H1 (cell line): ENCODE results near the gene LTBP3. TPM values are rescaled to one million over a fixed set of nuclear protein-coding genes. Genes with fewer than 3 reads are reported as not detected.
A peak's percentile ranks its signal among the peaks of the same experiment; 100 is the strongest.

Experiments
- ATF3 ChIP-seq: IDR thresholded peaks from 2 replicates; pipeline ENCODE4 v1.6.1; 2011; ENCODE audit warnings: low read depth, mild to moderate bottlenecking, low read length; ENCODE audit not compliant: insufficient read depth
- CHD2 ChIP-seq: IDR thresholded peaks from 2 replicates; pipeline ENCODE4 v1.6.1; 2012; ENCODE audit warnings: low read length, improper control_type of control experiment
- CHD7 ChIP-seq: fragments of 300-600 bp; sonication (generic); IDR thresholded peaks from 2 replicates; pipeline ENCODE4 v1.7.1; 2012; ENCODE audit warnings: low read length, moderate library complexity, mild to moderate bottlenecking, inconsistent platforms; ENCODE audit not compliant: insufficient replicate concordance
- EZH2 ChIP-seq: fragments of 200-600 bp; sonication (generic); IDR thresholded peaks from 2 replicates; pipeline ENCODE4 v1.7.1; 2012; ENCODE audit warnings: low read depth, mild to moderate bottlenecking, moderate library complexity, low read length, inconsistent platforms; ENCODE audit not compliant: severe bottlenecking
- FOSL1 ChIP-seq: IDR thresholded peaks from 2 replicates; pipeline ENCODE4 v1.6.1; 2011; ENCODE audit warnings: mild to moderate bottlenecking, low read depth, low read length, moderate library complexity; ENCODE audit not compliant: insufficient read depth
- JUN ChIP-seq: IDR thresholded peaks from 2 replicates; pipeline ENCODE4 v1.6.1; 2011; ENCODE audit warnings: low read depth, mild to moderate bottlenecking, improper control_type of control experiment, low read length
- KDM4A ChIP-seq: IDR thresholded peaks from one replicate; pipeline ENCODE4 v1.7.1; 2012; ENCODE audit warnings: low read depth, mild to moderate bottlenecking, moderate library complexity, low read length, inconsistent platforms; ENCODE audit not compliant: severe bottlenecking
- RNF2 ChIP-seq: fragments of 200-900, 300-1000 bp; sonication (generic); IDR thresholded peaks from 2 replicates; pipeline ENCODE4 v1.7.1; 2016; ENCODE audit warnings: borderline replicate concordance, low read depth, mild to moderate bottlenecking, antibody characterized with exemption, low read length; ENCODE audit not compliant: poor library complexity, severe bottlenecking; ENCODE audit errors: missing control alignments
- YY1 ChIP-seq: IDR thresholded peaks from 2 replicates; pipeline ENCODE4 v1.6.1; 2011; ENCODE audit warnings: low read depth, mild to moderate bottlenecking, low read length
- polyA plus RNA-seq, 7 experiments: library from polyadenylated mRNA; depleted of rRNA in 3 of 7; stranded (reverse) in 5 of 7; unstranded in 2 of 7; fragments of >200 nt in 5 of 7; fragments of 200-250 nt in 2 of 7; gene quantifications; 1 replicate in 5 of 7; 2 replicates in 1 of 7; 4 replicates in 1 of 7; pipeline versions ENCODE4 v1.2.1 to v1.2.3, GENCODE V29; 2011 to 2013; ENCODE audit warnings: missing spikeins in 2 of 7, mixed read lengths in 2 of 7
- total RNA-seq: library from RNA; stranded (reverse); fragmentation: NEBNext Ultra II Directional; extraction: Animal tissue kit (Norgen Biotek cat#: 25700); gene quantifications from 2 replicates; pipeline ENCODE4 v1.2.1, GENCODE V29; 2021

Gene LTBP3
- total and polyA plus RNA-seq, 2 of the 8 experiments (the other 6 are each of a cell fraction or from before 2014, with no cell fraction given) = 12.8 to 17.8 TPM

GRCh38 chr11:65540290-65541092 is 17.7 kb downstream of the LTBP3 start (continued):
- no peak for TF ChIP-seq ATF3
- no peak for TF ChIP-seq CHD7
- no peak for TF ChIP-seq RNF2
- TF ChIP-seq EZH2 = no peak
- no peak for TF ChIP-seq JUN
- TF ChIP-seq YY1 = no peak
- TF ChIP-seq CHD2 = no peak
- no peak for TF ChIP-seq FOSL1
- peak; percentile 77 for TF ChIP-seq KDM4A
